Adrenal gland (tissue), 5 donors: ENCODE measurements around the gene ADCY4.

Experiments
- POLR2A ChIP-seq, 2 donors: fragments of 450-650 bp; IDR thresholded peaks; one replicate each; pipeline ENCODE4 v1.6.1; 2017; ENCODE audit warnings: antibody characterized with exemption in 2 of 2, mild to moderate bottlenecking in 2 of 2, moderate library complexity in 1 of 2
- TF ChIP-seq, protein P1 (sequence below), 6 experiments: fragments of 450-650 bp in 4 of 6; fragments of 200-600 bp in 2 of 6; sonication (generic) in 1 of 6; IDR thresholded peaks; 1 replicate in 5 of 6; 2 replicates in 1 of 6; pipeline versions ENCODE4 v1.5.1 to v1.8.0; 2016 to 2021; ENCODE audit warnings: antibody characterized with exemption in 6 of 6, mild to moderate bottlenecking in 2 of 6, moderate library complexity in 1 of 6
- donor health status: DM: no; HTN: no; CAD: no.

DNA sequence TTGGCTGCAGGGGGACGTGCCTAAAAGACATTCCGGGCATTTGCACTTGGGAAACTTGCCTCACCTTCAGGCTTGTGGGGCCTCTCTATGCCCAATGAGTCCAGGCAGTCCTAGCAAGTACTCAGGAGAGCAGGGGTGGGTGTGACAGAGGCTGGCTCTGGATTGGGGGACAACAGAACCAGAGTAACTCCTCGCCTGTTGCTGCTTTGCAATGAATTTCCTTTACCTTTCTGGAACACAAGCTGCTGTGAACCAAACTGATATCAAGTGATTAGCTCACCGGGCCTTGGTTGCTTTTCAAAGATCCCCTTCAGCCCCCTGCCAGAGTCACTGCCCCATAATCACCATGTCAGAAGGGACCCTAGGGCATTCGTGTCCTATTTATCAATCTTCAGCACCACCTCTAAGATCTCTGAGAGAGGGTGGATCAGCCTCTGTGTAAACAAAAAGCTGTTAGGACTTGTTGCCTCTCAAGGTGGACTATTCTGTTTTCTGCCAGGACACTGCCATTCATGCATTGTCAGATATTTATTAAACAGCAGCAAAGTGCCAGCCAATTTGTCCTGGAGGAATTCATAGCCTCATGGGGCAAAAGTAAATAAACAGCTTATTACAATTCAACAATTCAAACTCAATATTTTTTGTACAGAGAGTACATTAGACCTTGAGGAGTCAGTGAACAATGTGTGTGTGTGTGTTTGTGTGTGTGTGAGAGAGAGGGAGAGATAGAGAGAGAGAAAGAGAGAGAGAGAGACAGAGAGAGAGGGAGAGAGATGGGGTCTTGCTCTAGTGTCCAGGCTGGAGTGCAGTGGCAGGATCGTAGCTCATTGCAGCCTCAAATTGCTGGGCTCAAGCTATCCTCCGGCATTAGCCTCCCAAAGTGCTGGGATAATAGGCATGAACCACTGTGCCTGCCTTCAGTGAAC is 44.4 kb upstream of the ADCY4 start:
- TF ChIP-seq, protein P1, sequence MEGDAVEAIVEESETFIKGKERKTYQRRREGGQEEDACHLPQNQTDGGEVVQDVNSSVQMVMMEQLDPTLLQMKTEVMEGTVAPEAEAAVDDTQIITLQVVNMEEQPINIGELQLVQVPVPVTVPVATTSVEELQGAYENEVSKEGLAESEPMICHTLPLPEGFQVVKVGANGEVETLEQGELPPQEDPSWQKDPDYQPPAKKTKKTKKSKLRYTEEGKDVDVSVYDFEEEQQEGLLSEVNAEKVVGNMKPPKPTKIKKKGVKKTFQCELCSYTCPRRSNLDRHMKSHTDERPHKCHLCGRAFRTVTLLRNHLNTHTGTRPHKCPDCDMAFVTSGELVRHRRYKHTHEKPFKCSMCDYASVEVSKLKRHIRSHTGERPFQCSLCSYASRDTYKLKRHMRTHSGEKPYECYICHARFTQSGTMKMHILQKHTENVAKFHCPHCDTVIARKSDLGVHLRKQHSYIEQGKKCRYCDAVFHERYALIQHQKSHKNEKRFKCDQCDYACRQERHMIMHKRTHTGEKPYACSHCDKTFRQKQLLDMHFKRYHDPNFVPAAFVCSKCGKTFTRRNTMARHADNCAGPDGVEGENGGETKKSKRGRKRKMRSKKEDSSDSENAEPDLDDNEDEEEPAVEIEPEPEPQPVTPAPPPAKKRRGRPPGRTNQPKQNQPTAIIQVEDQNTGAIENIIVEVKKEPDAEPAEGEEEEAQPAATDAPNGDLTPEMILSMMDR (IDR thresholded peaks at IDR 0.05): no peak
- no peak for TF ChIP-seq POLR2A (IDR thresholded peaks at IDR 0.05)
